ENCODE measurements around the gene RSRC1.

GRCh38 chr3:158086776-158087175 is 23.1 kb upstream of the RSRC1 start:
- TF ChIP-seq CTCF (IDR thresholded peaks at IDR 0.05): no peak
- TF ChIP-seq POLR2A (IDR thresholded peaks at IDR 0.05): no peak
